NCI-H2081 (cell line): ENCODE data around the gene ADAM8.
"Not testable (repeated sequence)": the region's sequence is repeated elsewhere in the genome, so short reads cannot be mapped to it uniquely, and the experiment has no call there.

Experiments
- DNase-seq, 2 experiments: peaks; one replicate each; lab custom pipeline; 2025; lab: John Stamatoyannopoulos, UW

ADAM8 gene

DNA sequence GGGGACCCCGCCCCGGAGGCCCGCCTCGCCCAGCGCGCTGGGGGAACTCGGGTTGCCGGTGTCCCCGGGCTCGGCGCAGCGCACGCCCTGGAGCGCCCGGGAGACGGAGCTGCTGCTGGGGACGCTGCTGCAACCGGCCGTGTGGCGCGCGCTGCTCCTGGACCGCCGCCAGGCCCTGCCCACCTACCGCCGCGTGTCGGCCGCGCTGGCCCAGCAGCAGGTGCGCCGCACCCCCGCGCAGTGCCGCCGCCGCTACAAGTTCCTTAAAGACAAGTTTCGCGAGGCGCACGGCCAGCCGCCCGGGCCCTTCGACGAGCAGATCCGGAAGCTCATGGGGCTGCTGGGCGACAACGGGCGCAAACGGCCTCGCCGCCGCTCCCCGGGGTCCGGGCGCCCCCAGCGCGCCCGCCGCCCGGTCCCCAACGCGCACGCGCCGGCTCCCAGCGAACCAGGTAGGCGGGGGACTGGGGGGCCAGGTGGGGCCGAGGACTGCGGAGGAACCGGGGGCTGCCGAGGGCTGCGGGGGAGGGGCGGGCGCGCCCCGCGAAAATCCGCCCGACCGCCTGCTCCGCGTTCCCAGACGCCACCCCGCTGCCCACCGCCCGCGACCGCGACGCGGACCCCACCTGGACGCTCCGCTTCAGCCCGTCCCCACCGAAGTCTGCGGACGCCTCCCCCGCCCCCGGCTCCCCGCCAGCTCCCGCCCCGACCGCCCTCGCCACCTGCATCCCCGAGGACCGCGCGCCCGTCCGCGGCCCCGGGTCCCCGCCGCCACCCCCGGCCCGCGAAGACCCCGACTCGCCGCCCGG lies 46.1 kb downstream of the ADAM8 start:
- no peak for DNase-seq

GRCh38 chr10:133230044-133230361 lies 46.7 kb downstream of the ADAM8 start, which contains the start of gene UTF1:
UTF1 (plus strand) TSS chr10:133230217; CDS start chr10:133230289, 72 bp downstream.
- DNase-seq: no peak

GRCh38 chr10:133229265-133230043 lies 47.2 kb downstream of the ADAM8 start:
- DNase-seq: no peak

DNA sequence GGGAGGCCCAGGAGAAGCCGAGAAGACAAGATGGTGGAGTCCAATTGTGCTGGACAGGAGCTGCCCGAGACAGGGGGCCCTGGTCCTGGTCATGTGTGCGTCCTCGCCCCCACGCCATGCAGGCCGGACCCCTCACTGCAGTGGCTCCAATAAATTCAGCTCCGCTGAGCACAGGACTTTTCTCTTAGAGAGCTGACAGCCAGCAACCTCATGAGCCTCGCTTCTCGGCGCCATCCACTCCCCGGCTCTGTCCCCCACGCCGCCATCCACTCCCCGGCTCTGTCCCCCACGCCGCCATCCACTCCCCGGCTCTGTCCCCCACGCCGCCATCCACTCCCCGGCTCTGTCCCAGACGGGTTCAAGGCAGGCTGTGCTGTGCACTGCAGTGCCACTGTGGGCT lies 49.4 kb downstream of the ADAM8 start:
- no peak for DNase-seq

- DNase-seq: no peak
Measured at GRCh38 chr10:133226251-133226808, 50.3 kb downstream of the ADAM8 start.

DNA sequence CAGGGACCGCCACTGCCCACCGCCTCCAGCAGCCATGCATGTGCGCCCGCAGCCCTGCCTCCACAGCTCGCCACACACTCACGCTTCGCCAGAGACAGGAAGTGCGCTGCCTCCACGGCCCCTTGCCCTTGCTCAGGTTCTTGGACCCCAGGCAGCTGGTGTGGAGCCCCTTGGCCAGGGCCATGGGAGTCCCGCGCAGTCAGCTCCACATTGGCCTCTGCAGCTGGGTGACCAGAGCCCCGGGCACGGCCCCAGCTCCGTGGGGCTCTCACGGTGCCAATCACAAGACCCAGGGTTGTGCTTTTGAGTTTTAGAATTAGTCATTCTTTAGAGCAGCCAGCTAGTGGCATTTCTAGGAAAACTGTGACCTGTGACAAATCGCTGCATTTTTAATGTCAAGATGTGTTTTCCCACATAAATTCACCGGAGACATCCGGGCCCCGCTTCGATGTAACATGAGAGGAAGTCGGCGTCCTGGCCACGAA lies 50.9 kb downstream of the ADAM8 start:
- DNase-seq: no peak

- no peak for DNase-seq
Measured at GRCh38 chr10:133224756-133225372, 51.8 kb downstream of the ADAM8 start.

DNA sequence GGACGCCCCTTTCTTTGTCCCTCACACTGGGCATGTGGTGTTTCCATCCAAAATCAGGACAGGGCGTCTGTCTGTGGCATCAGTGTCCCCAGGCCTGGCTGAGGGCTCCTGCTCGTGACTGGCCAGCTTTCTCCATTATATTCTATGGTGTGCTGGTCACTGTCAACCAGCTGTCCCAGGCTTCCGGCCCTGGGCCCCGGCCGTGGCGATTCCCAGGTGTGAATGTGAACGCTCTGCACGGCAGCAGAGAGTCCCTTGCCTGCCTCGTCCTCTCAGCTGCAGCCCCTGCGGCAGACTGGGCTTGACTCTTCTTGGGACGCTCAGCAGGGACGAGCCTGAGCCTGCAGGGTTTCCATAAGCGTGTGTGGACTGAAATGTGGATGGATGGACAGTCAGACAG lies 52.6 kb downstream of the ADAM8 start:
- DNase-seq: no peak

GRCh38 chr10:133221756-133222155 lies 54.9 kb downstream of the ADAM8 start:
- not testable (repeated sequence) for DNase-seq

GRCh38 chr10:133221331-133221730 lies 55.3 kb downstream of the ADAM8 start:
- DNase-seq: no peak

- no peak for DNase-seq
Measured at GRCh38 chr10:133219782-133220181, 56.9 kb downstream of the ADAM8 start.

DNA sequence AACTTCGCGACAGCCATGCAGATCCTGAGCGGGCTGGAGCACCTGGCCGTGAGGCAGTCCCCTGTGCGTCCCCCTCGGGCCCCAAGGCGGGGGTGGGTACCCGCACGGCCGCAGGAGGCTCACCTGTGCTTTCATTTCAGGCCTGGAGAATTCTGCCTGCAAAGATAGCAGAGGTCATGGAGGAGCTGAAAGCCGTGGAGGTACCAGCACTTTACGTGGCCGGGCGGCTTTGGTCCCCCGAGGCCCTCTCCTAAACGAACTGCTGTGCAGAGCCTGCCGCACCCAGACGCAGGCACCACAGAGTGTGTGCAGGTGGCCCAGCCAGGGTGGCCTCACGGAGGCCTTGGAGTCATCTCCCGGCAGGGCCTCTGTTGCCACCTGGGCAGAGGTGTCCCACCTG lies 57.8 kb downstream of the ADAM8 start:
- no peak for DNase-seq

- DNase-seq: no peak
Measured at GRCh38 chr10:133217800-133218589, 58.7 kb downstream of the ADAM8 start.

- DNase-seq: no peak
Measured at GRCh38 chr10:133216776-133217175, 59.9 kb downstream of the ADAM8 start.

DNA sequence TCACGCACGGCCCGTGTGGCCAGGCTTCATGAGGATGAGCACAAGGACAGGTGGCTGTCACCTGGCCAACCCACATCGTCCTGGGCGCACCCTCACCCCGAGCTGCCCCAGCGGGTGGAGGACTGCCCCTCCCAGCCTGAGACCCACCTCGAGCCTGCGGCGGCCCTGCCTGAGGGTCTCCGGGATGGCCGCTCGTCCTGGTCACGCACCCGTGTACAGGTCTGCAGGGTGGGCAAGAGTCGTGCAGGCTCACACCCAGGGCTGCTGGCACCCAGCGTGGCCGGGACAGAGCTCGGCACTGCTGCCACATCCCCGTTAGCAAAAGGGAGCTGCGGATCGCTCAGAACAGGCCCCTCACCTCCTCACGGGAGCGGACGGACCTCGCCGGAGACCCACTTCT lies 61.1 kb downstream of the ADAM8 start:
- DNase-seq: no peak

DNA sequence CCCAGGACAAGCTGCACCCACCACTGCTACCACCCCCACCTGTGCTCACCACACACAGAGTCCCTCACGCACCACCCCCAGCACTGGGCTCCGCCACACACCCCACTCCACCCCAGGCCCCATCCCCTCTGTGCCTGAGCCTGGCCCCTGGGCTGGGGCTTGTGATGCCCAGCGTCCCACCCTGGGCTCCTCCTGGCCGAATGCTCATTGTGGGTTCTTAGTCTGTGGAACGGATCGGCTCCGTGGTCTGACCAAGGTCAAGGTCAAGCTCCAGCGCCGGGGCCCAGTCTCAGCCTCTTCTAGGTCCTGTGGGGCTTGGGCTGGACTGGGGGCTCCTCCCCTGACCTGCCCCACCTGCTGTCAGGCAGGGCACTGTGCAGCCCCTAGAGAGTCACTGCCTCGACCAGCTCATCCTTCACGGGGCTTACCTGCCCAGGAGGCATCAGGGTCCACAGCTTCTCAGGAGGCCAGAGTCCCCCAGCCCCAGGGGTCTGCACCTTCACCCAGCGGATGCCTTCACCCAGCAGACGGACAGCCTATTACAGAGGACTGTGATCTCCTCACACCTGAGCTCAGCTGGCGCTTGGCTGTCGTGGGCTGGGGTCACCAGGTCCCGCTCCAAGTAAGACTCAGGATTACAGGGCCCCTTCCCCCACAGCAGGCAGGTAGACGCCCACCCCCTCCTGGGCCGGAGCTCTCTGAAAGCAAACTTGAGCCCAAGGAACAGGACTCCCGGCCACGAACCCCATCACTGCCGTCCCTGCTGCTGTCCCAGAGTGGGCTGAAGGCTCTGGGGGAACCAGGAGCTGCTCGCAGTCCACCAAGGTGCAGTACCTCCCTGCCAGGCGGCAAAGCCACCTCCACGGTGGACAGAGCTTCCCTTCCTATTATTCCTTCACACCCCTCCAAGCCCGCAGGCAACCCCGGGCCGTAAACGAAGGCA lies 61.9 kb downstream of the ADAM8 start:
- no peak for DNase-seq

DNA sequence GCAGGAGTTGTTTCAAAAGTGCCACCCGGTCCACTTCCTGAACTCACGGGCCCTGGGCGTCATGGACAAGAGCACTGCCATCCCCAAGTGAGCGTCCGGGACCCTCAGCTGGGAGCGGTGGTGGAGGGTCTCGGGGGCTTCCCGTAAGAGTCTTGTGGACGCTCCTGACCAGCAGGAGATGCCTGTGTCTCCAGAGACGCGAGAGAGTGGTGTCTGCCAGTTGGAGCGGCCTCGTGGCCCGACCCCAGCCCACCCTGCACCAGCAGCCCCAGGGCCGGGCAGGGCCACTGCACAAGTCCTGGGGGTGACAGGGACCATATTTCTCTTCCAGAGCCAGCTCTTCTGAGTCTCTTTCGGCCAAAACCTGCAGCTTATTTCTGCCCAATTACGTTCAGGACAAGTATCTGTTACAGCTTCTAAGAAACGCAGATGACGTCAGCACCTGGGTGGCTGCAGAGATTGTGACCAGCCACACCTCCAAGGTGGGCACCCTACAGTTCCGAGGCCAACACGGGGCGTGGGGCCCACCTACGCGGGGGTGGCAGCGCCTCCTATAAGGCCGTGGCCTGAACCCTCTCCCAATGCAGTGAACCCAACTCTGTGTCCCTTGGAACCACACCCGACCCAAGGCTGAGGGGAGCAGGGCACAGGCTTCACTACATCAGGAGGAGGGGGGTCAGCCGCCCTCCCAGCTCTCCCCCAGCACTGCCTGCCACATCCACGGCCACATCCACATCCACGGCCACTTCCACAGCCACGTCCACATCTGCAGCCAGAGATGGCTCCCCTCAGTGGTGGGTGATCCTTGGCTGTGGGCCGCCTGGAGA lies 62.8 kb downstream of the ADAM8 start:
- no peak for DNase-seq

- no peak for DNase-seq
Measured at GRCh38 chr10:133212853-133213494, 63.7 kb downstream of the ADAM8 start.
